T-helper 1 cell treated with Interleukin-12 subunit alpha and Interleukin-12 subunit beta and Interleukin-4 antibody, amounts not matched to agents 30 μg/mL and 1 μg/mL, for 36 hours (primary cell): ENCODE measurements around the gene SEC11A.
"Not testable (repeated sequence)": the region's sequence is repeated elsewhere in the genome, so short reads cannot be mapped to it uniquely, and the experiment has no call there.

Source experiments
- H3K27ac Mint-ChIP-seq: one replicate; pipeline ENCODE4 v1.8.0; 2021; ENCODE audit warnings: mild to moderate bottlenecking, mixed read lengths
- H3K27me3 Mint-ChIP-seq: one replicate; pipeline ENCODE4 v1.8.0; 2021; ENCODE audit warnings: low read depth, mixed read lengths
- H3K36me3 Mint-ChIP-seq: one replicate; pipeline ENCODE4 v1.8.0; 2021; ENCODE audit warnings: low read depth, mixed read lengths
- H3K4me1 Mint-ChIP-seq: one replicate; pipeline ENCODE4 v1.8.0; 2021; ENCODE audit warnings: low read depth, mixed read lengths
- H3K4me3 Mint-ChIP-seq: one replicate; pipeline ENCODE4 v1.8.0; 2021; ENCODE audit warnings: mild to moderate bottlenecking, moderate library complexity, mixed read lengths
- H3K9me3 Mint-ChIP-seq: one replicate; pipeline ENCODE4 v1.8.0; 2021; ENCODE audit warnings: mixed read lengths

Gene SEC11A

GRCh38 chr15:84749111-84749991, 33.4 kb upstream of the SEC11A start:
- H3K4me1 Mint-ChIP-seq = peaks cover 48% of the 10 kb centered on the region
- H3K9me3 Mint-ChIP-seq = no peaks in the 10 kb centered on the region
- H3K4me3 Mint-ChIP-seq = peak overlapping the region; percentile 94

DNA sequence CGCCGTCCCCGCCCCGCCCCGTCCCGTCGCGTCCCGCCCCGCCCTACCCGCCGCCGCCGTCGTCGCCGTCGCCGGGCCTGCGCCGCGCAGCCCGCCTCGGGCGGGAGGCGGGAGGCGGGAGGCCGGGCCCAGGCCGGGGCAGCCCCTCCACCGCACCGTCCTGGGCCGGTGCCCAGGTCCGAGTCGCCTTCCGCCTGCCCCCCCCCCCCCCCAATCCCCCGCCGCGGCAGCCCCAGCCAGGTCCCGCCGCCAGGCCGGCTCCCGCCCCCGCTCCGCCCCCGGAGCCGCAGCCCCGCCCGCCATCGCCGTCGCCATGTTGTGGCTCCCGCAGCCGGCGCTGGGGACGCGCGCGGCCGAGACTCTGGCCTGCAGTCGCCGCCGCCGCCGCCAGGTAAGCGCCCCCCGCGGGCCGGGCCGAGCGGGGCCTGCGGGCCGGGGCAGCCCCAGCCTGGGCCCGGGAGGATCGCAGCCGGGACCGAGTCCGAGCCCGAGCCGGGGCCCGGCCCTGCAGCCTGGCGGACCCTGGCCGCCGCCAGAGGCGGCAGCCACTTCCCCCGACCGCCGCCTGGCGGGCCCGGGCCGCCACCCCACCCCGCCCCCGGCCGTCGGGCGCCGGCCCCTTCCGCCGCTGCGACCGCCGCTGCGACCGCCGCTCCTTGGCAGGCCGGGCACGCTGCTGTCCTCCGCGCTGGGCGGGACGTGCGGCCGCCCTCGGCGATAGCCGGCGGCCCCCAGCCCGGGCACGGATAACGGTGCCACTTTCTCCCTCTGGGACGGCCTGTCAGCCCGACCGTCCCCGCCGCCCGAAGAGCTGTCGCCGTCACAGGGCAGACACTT, 32.6 kb upstream of the SEC11A start, which contains the start of gene ZNF592:
Gene ZNF592 (plus strand): TSS at position 319 of the 837 bp plus-strand sequence. CDS start 34,084 bp downstream, outside the sequence.
- Mint-ChIP-seq H3K9me3 (no peaks in the 10 kb centered on the region), H3K36me3 (peaks cover 23% of the 10 kb centered on the region), H3K27ac (peak within 1 kb of the TSS; percentile 96), H3K27me3 (no peaks in the 10 kb centered on the region), H3K4me3 (peak within 1 kb of the TSS; percentile 94), H3K4me1 (peaks cover 51% of the 10 kb centered on the region)

More at GRCh38 chr15:84749111-84749991, 33.4 kb upstream of the SEC11A start:
- peak overlapping the region; percentile 90 for H3K27ac Mint-ChIP-seq
- H3K36me3 Mint-ChIP-seq = peaks cover 26% of the 10 kb centered on the region
- H3K27me3 Mint-ChIP-seq = no peaks in the 10 kb centered on the region

DNA sequence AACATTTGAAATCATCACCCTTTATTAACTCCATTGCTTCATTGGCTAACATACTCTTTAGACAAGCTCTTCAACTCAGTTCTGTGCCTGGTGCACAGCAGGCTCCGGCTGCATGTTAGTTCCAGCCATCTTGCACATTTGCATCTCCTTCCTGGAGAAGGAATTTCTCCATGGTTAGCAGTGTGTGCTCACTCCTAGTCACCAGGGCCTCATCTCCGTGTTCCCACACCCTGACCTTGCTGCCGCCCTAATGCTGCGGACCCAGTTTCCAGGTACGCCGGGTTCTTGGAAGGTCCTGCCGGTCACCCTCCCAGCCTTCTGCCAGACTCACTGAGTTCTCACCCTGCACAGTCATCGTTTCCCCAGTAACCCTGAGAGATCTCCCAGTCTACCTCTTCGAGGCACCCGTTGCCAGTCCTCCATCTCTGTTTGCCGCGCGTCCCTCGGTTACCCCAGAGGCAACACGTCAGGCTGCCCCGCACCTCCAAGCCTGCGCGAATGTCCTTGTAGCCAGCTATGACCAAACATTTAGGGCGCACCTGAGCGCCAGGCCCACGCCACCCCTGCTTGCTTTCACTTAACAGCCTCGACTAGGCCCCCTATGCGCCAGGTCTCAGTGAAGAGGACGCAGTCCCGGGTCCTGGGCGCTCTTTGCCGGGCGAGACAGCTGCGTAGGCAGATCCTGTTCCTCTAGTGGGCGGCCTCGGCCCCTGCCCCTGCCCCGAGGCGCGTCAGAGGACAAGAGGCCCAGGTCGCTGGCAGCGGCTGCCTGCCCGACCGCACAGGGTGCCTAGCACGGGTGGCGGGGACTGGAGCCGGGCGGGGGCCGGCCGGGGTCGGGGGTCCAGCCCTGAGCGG, 31.7 kb upstream of the SEC11A start:
- Mint-ChIP-seq H3K9me3 (no peaks in the 10 kb centered on the region), H3K27me3 (no peaks in the 10 kb centered on the region), H3K36me3 (peaks cover 20% of the 10 kb centered on the region), H3K4me1 (peaks cover 48% of the 10 kb centered on the region), H3K4me3 (peak overlapping the region; percentile 89), H3K27ac (peak overlapping the region; percentile 96)

- Mint-ChIP-seq H3K4me3 (no peak overlapping the region), H3K27me3 (no peaks in the 10 kb centered on the region), H3K27ac (no peak overlapping the region), H3K36me3 (peaks cover 4% of the 10 kb centered on the region), H3K9me3 (no peaks in the 10 kb centered on the region), H3K4me1 (peaks cover 30% of the 10 kb centered on the region)
These were observed 25.2 kb upstream of the SEC11A start for GRCh38 chr15:84741121-84741520.

- Mint-ChIP-seq H3K4me1 (peaks cover 29% of the 10 kb centered on the region), H3K36me3 (peaks cover 4% of the 10 kb centered on the region), H3K27ac (no peak overlapping the region), H3K4me3 (no peak overlapping the region), H3K9me3 (no peaks in the 10 kb centered on the region), H3K27me3 (no peaks in the 10 kb centered on the region)
These were observed 24.8 kb upstream of the SEC11A start for GRCh38 chr15:84740691-84741090.

DNA sequence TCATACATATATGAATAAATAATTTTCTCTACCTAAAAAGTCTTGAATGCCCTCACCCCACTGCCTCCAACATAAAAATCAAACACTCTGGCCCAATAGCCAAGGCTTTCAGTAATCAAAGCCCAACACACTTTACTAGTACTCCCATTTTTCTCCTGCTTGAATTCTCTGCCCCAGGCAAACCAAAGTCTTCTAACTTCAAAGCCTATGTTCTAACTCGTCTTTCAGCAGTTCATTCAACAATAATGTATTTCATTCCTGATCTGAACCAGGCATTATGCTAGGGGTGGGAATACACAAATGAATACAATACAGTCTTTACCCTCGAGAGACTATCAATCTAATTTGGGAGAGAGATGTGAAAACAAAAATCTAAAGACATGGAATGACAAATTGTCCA, 21.1 kb upstream of the SEC11A start:
- Mint-ChIP-seq H3K36me3 (peaks cover 4% of the 10 kb centered on the region), H3K4me3 (no peak overlapping the region), H3K27me3 (no peaks in the 10 kb centered on the region), H3K9me3 (no peaks in the 10 kb centered on the region), H3K27ac (peak overlapping the region; percentile 42), H3K4me1 (peaks cover 42% of the 10 kb centered on the region)

GRCh38 chr15:84736375-84736774, 20.4 kb upstream of the SEC11A start:
- H3K4me3 Mint-ChIP-seq = peak overlapping the region; percentile 45
- peaks cover 4% of the 10 kb centered on the region for H3K36me3 Mint-ChIP-seq
- H3K27me3 Mint-ChIP-seq = no peaks in the 10 kb centered on the region
- H3K27ac Mint-ChIP-seq = peak overlapping the region; percentile 98
- H3K9me3 Mint-ChIP-seq = no peaks in the 10 kb centered on the region
- H3K4me1 Mint-ChIP-seq = peaks cover 42% of the 10 kb centered on the region

DNA sequence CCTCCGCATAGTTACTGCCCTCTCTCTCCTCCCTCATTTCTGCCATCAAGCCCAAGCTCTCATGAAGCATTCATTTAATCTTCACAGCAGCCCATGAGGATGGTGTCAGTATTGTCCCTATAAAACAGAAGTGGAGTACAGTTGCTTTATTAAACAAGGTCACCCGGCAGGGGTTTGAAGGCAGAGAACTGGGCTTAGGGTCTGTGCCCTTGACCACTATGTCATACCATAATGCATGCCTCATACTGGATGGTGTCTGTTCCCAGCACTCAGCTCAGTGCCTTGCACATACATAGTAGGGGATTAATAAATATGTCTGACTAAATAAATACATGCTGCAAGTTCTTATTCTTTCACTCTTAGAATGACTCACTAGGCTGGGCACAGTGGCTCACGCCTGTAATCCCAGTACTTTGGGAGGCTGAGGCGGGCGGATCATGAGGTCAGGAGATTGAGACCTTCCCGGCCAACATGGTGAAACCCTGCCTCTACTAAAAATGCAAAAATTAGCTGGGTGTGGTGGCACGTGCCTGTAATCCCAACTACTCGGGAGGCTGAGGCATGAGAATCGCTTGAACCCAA, 19.6 kb upstream of the SEC11A start:
- not testable (repeated sequence) for H3K36me3 Mint-ChIP-seq, H3K27me3 Mint-ChIP-seq, H3K9me3 Mint-ChIP-seq
- Mint-ChIP-seq H3K4me1 (peaks cover 40% of the 10 kb centered on the region), H3K4me3 (peak overlapping the region; percentile 84), H3K27ac (peak overlapping the region; percentile 98)

DNA sequence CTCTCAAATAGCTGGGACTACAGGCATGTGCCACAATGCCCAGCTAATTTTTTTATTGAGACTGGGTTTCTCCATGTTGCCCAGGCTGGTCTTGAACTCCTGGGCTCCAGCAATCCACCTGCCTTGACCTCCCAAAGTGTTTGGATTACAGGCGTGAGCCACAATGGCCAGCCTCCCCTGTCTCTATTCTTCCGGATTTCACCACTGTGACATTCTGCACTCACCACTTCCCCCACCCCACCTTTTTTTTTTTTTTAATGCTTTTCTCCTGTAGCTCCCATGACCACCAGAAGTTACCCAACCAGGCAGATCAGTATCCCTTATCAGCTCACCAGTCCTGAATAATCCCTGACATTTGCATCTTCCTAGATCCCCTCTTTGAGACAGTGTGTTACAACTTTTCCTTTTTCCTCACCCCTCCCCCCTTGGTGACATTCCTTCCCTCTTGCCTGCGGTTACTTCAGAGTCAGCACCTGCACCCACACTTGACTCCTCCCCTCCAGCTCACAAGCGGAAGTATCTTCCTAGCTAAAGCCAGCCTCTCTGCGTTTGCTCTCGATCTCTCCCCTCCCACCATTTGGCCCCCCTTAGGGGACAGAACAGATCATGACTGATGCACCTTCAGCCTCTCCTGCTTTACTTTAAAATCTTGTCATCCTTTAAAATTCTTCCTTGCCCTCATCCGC, 19.0 kb upstream of the SEC11A start:
- Mint-ChIP-seq H3K27ac (peak overlapping the region; percentile 98), H3K4me3 (peak overlapping the region; percentile 84), H3K9me3 (no peaks in the 10 kb centered on the region), H3K4me1 (peaks cover 40% of the 10 kb centered on the region), H3K27me3 (no peaks in the 10 kb centered on the region), H3K36me3 (peaks cover 4% of the 10 kb centered on the region)

GRCh38 chr15:84731774-84732173, 15.8 kb upstream of the SEC11A start:
- Mint-ChIP-seq H3K4me3 (no peak overlapping the region), H3K4me1 (peaks cover 30% of the 10 kb centered on the region), H3K27ac (no peak overlapping the region), H3K36me3 (peaks cover 4% of the 10 kb centered on the region), H3K27me3 (no peaks in the 10 kb centered on the region), H3K9me3 (no peaks in the 10 kb centered on the region)

GRCh38 chr15:84727429-84727828, 11.5 kb upstream of the SEC11A start:
- no peak overlapping the region for H3K4me3 Mint-ChIP-seq

GRCh38 chr15:84725001-84725491, 9.1 kb upstream of the SEC11A start:
- Mint-ChIP-seq H3K36me3 (peaks cover 2% of the 10 kb centered on the region), H3K4me3 (peak overlapping the region; percentile 30), H3K27me3 (no peaks in the 10 kb centered on the region), H3K9me3 (no peaks in the 10 kb centered on the region), H3K27ac (peak overlapping the region; percentile 94), H3K4me1 (peaks cover 21% of the 10 kb centered on the region)

More at GRCh38 chr15:84727429-84727828, 11.5 kb upstream of the SEC11A start:
- peaks cover 2% of the 10 kb centered on the region for H3K36me3 Mint-ChIP-seq
- H3K9me3 Mint-ChIP-seq = no peaks in the 10 kb centered on the region
- no peak overlapping the region for H3K27ac Mint-ChIP-seq
- peaks cover 12% of the 10 kb centered on the region for H3K4me1 Mint-ChIP-seq
- H3K27me3 Mint-ChIP-seq = no peaks in the 10 kb centered on the region

DNA sequence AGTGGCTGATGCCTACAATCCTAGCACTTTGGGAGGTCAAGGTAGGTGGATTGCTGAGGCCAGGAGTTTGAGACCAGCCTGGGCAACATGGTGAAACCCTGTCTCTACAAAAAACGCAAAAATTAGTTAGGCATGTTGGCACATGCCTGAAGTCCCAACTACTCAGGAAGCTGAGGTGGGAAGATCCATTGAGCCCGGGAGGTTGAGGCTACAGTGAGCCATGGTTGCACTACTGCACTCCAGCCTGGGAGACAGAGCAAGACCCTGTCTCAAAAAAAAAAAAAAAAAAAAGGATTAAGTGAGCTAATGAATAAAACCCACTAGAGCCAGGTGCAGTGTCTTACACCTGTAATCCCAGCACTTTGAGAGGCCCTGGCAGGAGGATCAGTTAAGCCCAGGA, 6.7 kb upstream of the SEC11A start:
- Mint-ChIP-seq H3K9me3 (no peaks in the 10 kb centered on the region), H3K27ac (no peak overlapping the region), H3K4me3 (no peak overlapping the region), H3K36me3 (peaks cover 2% of the 10 kb centered on the region), H3K27me3 (no peaks in the 10 kb centered on the region), H3K4me1 (peaks cover 26% of the 10 kb centered on the region)
